Fibroblast of villous mesenchyme (primary cell): ENCODE measurements around the gene TTC13. TPM values are rescaled to one million over a fixed set of nuclear protein-coding genes. Genes with fewer than 3 reads are reported as not detected.

ENCODE experiments used
- DNase-seq: peaks from one replicate; pipeline ENCODE4 v3.0.0-alpha.2; 2010; ENCODE audit warnings: low read depth
- H3K4me3 ChIP-seq: 2 replicates; pipeline ENCODE4 v1.5.1; 2011; ENCODE audit warnings: low read depth, mild to moderate bottlenecking, low read length
- CTCF ChIP-seq: IDR thresholded peaks from 2 replicates; pipeline ENCODE4 v1.5.1; 2012; ENCODE audit warnings: low read depth, mild to moderate bottlenecking, low read length; ENCODE audit not compliant: insufficient read depth
- total RNA-seq: library from RNA; depleted of rRNA; stranded (reverse); fragments of >200 nt; gene quantifications from 2 replicates; pipeline ENCODE4 v1.2.3, GENCODE V29; 2012

TTC13 gene
- total RNA-seq, 1 donor, result 18.6 TPM

DNA sequence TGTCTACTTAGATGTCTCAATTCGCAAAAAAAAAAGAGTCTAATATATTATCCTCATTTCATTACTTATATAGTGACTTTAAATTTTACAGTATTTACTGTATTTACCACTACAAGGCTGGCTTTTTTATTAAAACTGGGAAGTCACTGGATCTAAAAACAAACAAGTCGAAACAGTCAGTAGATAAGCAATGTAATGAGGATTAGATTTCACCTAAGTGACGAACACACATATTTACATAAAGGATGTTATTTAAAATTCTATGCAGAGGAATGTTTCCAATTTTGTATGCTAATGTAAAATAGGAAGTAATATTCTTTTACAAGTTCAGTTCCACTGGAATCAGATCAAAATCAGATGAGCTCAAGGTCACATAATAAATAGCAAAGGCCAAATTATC lies 28.3 kb downstream of the TTC13 start:
- no peak overlapping the region for H3K4me3 ChIP-seq
- no peak for TF ChIP-seq CTCF
- no peak for DNase-seq

GRCh38 chr1:230948903-230949302 lies 29.8 kb downstream of the TTC13 start:
- no peak for DNase-seq
- TF ChIP-seq CTCF, result no peak
- no peak overlapping the region for H3K4me3 ChIP-seq

- TF ChIP-seq CTCF, result no peak
- DNase-seq, result no peak
- H3K4me3 ChIP-seq, result no peak overlapping the region
These were observed 30.4 kb downstream of the TTC13 start for GRCh38 chr1:230948301-230948700.

DNA sequence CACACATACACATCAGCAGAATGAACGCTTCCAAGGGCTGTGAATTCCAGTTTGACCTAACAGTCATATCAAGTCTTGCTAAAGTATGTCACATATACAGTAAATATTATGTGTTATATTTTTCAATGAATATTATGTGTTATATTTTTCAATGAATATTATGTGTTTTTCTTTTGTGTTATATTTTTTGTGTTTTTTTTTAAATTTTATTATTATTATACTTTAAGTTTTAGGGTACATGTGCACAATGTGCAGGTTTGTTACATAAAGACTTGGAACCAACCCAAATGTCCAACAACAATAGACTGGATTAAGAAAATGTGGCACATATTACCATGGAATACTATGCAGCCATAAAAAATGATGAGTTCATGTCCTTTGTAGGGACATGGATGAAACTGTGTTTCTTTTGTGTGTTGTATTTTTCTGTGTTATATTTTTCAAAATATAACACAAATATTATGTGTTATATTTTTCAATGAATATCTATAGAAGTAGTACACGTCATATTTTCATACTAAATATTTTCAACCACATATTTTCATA lies 35.5 kb downstream of the TTC13 start:
- no peak for DNase-seq
- TF ChIP-seq CTCF, result no peak
- H3K4me3 ChIP-seq, result no peak overlapping the region

DNA sequence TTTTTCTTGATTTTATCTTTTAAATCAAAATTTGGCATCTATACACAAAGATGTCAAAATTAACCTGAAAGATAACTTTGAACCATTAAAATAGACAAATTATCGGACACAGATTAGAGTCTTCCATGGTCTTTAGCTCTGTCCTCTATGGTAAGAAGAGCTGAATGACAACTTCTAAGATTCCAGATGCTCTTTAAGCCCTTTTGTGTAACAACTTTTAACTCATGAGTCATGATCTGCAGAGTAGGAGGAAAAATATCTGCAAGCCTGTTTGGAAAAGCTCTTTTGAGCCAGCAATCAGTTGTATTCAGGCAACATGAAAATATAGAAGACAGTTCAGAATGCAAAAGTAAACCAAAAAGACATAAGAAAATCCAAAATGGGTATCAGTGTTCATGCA lies 37.8 kb downstream of the TTC13 start:
- TF ChIP-seq CTCF, result no peak
- DNase-seq, result peak; percentile 43
- H3K4me3 ChIP-seq, result no peak overlapping the region

DNA sequence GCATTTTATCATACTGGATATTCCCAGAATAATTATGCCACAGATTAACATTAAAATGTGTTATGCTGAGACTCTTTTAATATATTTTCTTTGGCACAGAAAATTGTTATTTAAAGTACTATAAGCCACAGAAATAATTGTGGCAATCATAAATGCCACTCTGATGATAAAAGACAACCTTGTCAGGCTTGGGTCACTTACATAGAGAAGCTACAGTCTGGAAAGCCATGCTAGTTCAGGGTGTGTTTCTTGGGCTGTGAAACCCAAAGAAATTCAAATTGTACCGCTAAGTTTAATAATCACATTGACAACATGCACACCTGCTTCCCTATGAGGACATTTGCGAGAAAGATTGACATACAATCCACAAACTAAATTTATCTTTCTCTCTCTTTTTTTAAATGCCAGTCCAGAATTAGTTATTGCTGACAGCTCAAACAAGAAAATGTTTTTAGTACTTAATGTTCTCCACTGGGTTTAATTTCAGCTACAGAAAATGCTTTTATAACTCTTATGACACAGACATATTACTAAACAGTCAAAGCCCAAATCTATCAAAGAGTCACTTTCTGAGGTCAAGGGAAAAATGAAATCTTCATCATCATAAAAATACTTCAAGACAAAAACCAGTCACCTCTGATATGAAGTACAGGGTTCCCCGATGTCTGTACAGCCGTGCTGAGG lies 38.7 kb downstream of the TTC13 start:
- H3K4me3 ChIP-seq, result no peak overlapping the region
- DNase-seq, result no peak
- TF ChIP-seq CTCF, result no peak

GRCh38 chr1:230938924-230939368 lies 39.7 kb downstream of the TTC13 start:
- DNase-seq, result peak; percentile 27
- no peak for TF ChIP-seq CTCF

More at GRCh38 chr1:230938924-230939368, 39.7 kb downstream of the TTC13 start:
- no peak overlapping the region for H3K4me3 ChIP-seq
